Mucosa of stomach (tissue), 1 donor: ENCODE results near the gene LRP8.

Experiments used
- H3K27me3 ChIP-seq: one replicate; pipeline ENCODE4 v1.7.0; 2013; ENCODE audit warnings: mild to moderate bottlenecking, low read length; ENCODE audit not compliant: control insufficient read depth, insufficient read depth
- H3K36me3 ChIP-seq: one replicate; pipeline ENCODE4 v1.7.0; 2013; ENCODE audit warnings: low read length; ENCODE audit not compliant: control insufficient read depth, insufficient read depth
- H3K4me1 ChIP-seq: one replicate; pipeline ENCODE4 v1.7.0; 2013; ENCODE audit warnings: mild to moderate bottlenecking, low read length; ENCODE audit not compliant: control insufficient read depth, insufficient read depth
- H3K4me3 ChIP-seq: one replicate; pipeline ENCODE4 v1.7.0; 2013; ENCODE audit warnings: low read length
- H3K9ac ChIP-seq: one replicate; pipeline ENCODE4 v1.7.0; 2013; ENCODE audit warnings: mild to moderate bottlenecking, low read length, moderate library complexity
- H3K9me3 ChIP-seq: one replicate; pipeline ENCODE4 v1.7.0; 2013; ENCODE audit warnings: mild to moderate bottlenecking, low read length, moderate library complexity; ENCODE audit not compliant: control insufficient read depth
- donor health status: Pancreatic carcinoma.

The LRP8 gene

GRCh38 chr1:53328009-53328461, at the start of gene LRP8:
LRP8 (minus strand) TSS chr1:53328070; CDS start chr1:53327912, 158 bp downstream.
- peaks cover 26% of the 10 kb centered on the region for H3K27me3 ChIP-seq
- peaks cover 31% of the 10 kb centered on the region for H3K4me1 ChIP-seq
- peak within 1 kb of the TSS; percentile 53 for H3K9ac ChIP-seq
- H3K9me3 ChIP-seq: no peaks in the 10 kb centered on the region
- H3K36me3 ChIP-seq: no peaks in the 10 kb centered on the region
- H3K4me3 ChIP-seq: peak within 1 kb of the TSS; percentile 39

- H3K4me1 ChIP-seq: no peaks in the 10 kb centered on the region
- no peaks in the 10 kb centered on the region for H3K27me3 ChIP-seq
- no peak overlapping the region for H3K4me3 ChIP-seq
- no peaks in the 10 kb centered on the region for H3K9me3 ChIP-seq
- H3K36me3 ChIP-seq: no peaks in the 10 kb centered on the region
- H3K9ac ChIP-seq: no peak overlapping the region
Measured at GRCh38 chr1:53377438-53377841, 49.6 kb upstream of the LRP8 start.

- Histone ChIP-seq H3K4me3 (no peak overlapping the region), H3K27me3 (no peaks in the 10 kb centered on the region), H3K36me3 (no peaks in the 10 kb centered on the region), H3K9ac (no peak overlapping the region), H3K9me3 (no peaks in the 10 kb centered on the region), H3K4me1 (no peaks in the 10 kb centered on the region)
Measured at GRCh38 chr1:53376742-53377437, 49.0 kb upstream of the LRP8 start.

- Histone ChIP-seq H3K27me3 (no peaks in the 10 kb centered on the region), H3K4me1 (no peaks in the 10 kb centered on the region), H3K4me3 (no peak overlapping the region), H3K36me3 (no peaks in the 10 kb centered on the region), H3K9me3 (no peaks in the 10 kb centered on the region), H3K9ac (no peak overlapping the region)
Measured at GRCh38 chr1:53376041-53376461, 48.2 kb upstream of the LRP8 start.

GRCh38 chr1:53375440-53375839, 47.6 kb upstream of the LRP8 start:
- Histone ChIP-seq H3K9ac (no peak overlapping the region), H3K27me3 (no peaks in the 10 kb centered on the region), H3K9me3 (no peaks in the 10 kb centered on the region), H3K4me3 (no peak overlapping the region), H3K36me3 (no peaks in the 10 kb centered on the region), H3K4me1 (no peaks in the 10 kb centered on the region)

GRCh38 chr1:53373246-53373645, 45.4 kb upstream of the LRP8 start:
- no peak overlapping the region for H3K9ac ChIP-seq
- H3K27me3 ChIP-seq: peaks cover 9% of the 10 kb centered on the region
- H3K9me3 ChIP-seq: no peaks in the 10 kb centered on the region
- H3K4me1 ChIP-seq: no peaks in the 10 kb centered on the region
- no peaks in the 10 kb centered on the region for H3K36me3 ChIP-seq
- no peak overlapping the region for H3K4me3 ChIP-seq

GRCh38 chr1:53372501-53372951, 44.7 kb upstream of the LRP8 start:
- no peak overlapping the region for H3K9ac ChIP-seq
- H3K4me3 ChIP-seq: no peak overlapping the region
- peaks cover 12% of the 10 kb centered on the region for H3K27me3 ChIP-seq

GRCh38 chr1:53371851-53372250, 44.0 kb upstream of the LRP8 start:
- Histone ChIP-seq H3K4me3 (no peak overlapping the region), H3K9me3 (no peaks in the 10 kb centered on the region), H3K9ac (no peak overlapping the region), H3K36me3 (no peaks in the 10 kb centered on the region), H3K4me1 (no peaks in the 10 kb centered on the region), H3K27me3 (peaks cover 12% of the 10 kb centered on the region)

More at GRCh38 chr1:53372501-53372951, 44.7 kb upstream of the LRP8 start:
- Histone ChIP-seq H3K9me3 (no peaks in the 10 kb centered on the region), H3K4me1 (no peaks in the 10 kb centered on the region), H3K36me3 (no peaks in the 10 kb centered on the region)

GRCh38 chr1:53371121-53371666, 43.3 kb upstream of the LRP8 start:
- H3K36me3 ChIP-seq: no peaks in the 10 kb centered on the region
- no peaks in the 10 kb centered on the region for H3K4me1 ChIP-seq
- no peak overlapping the region for H3K4me3 ChIP-seq
- no peak overlapping the region for H3K9ac ChIP-seq
- no peaks in the 10 kb centered on the region for H3K9me3 ChIP-seq
- H3K27me3 ChIP-seq: peaks cover 12% of the 10 kb centered on the region

- no peak overlapping the region for H3K4me3 ChIP-seq
- H3K4me1 ChIP-seq: no peaks in the 10 kb centered on the region
- H3K9me3 ChIP-seq: no peaks in the 10 kb centered on the region
- H3K36me3 ChIP-seq: no peaks in the 10 kb centered on the region
- H3K9ac ChIP-seq: no peak overlapping the region
- H3K27me3 ChIP-seq: peaks cover 12% of the 10 kb centered on the region
Measured at GRCh38 chr1:53370369-53370961, 42.6 kb upstream of the LRP8 start.

GRCh38 chr1:53369761-53370160, 41.9 kb upstream of the LRP8 start:
- Histone ChIP-seq H3K4me3 (no peak overlapping the region), H3K9me3 (no peaks in the 10 kb centered on the region), H3K4me1 (no peaks in the 10 kb centered on the region), H3K36me3 (no peaks in the 10 kb centered on the region), H3K9ac (no peak overlapping the region), H3K27me3 (peaks cover 12% of the 10 kb centered on the region)

GRCh38 chr1:53369034-53369750, 41.3 kb upstream of the LRP8 start:
- Histone ChIP-seq H3K36me3 (no peaks in the 10 kb centered on the region), H3K9ac (no peak overlapping the region), H3K27me3 (peaks cover 12% of the 10 kb centered on the region), H3K4me3 (no peak overlapping the region), H3K4me1 (no peaks in the 10 kb centered on the region), H3K9me3 (no peaks in the 10 kb centered on the region)
